ENCODE measurements around the gene BBOX1.

- TF ChIP-seq EP300 (conservative IDR thresholded peaks at IDR 0.05; ENCODE audit: poor library complexity, severe bottlenecking) (no peak), CTCF (IDR thresholded peaks at IDR 0.05; ENCODE audit: poor library complexity, severe bottlenecking) (no peak), EZH2 (IDR thresholded peaks at IDR 0.05; ENCODE audit: borderline replicate concordance, insufficient read depth, low read length, poor library complexity, severe bottlenecking) (no peak), POLR2AphosphoS5 (IDR thresholded peaks at IDR 0.05) (no peak), MXI1 (conservative IDR thresholded peaks at IDR 0.05; ENCODE audit: poor library complexity, severe bottlenecking) (no peak), TAF1 (IDR thresholded peaks at IDR 0.05; ENCODE audit: low read depth) (no peak), REST (IDR thresholded peaks at IDR 0.05; ENCODE audit: borderline replicate concordance) (no peak), RAD21 (conservative IDR thresholded peaks at IDR 0.05) (no peak)
These were observed 48.5 kb upstream of the BBOX1 start for GRCh38 chr11:26992031-26992541.

Data from neural cell (in vitro differentiated cells).